GM12892 (cell line): ENCODE data around the gene TMEM232.

Source experiments
- POLR2A ChIP-seq: IDR thresholded peaks from 2 replicates; pipeline ENCODE4 v1.6.1; 2011; ENCODE audit warnings: low read depth, low read length, control low read depth
- POLR2AphosphoS5 ChIP-seq: IDR thresholded peaks from 2 replicates; pipeline ENCODE4 v1.6.1; 2011; ENCODE audit warnings: low read depth, low read length, control low read depth
- TAF1 ChIP-seq: IDR thresholded peaks from 2 replicates; pipeline ENCODE4 v1.6.1; 2011; ENCODE audit warnings: low read depth, mild to moderate bottlenecking, control low read depth, low read length, borderline replicate concordance

- TF ChIP-seq POLR2AphosphoS5: no peak
- no peak for TF ChIP-seq POLR2A
- no peak for TF ChIP-seq TAF1
Measured at GRCh38 chr5:110401881-110402280, 324.6 kb downstream of the TMEM232 start.
